GM23248 (cell line): Measurements from ENCODE around the gene EHMT2. TPM values are rescaled to one million over a fixed set of nuclear protein-coding genes. Genes with fewer than 3 reads are reported as not detected.
"Not testable (repeated sequence)": the region's sequence is repeated elsewhere in the genome, so short reads cannot be mapped to it uniquely, and the experiment has no call there.

ENCODE experiments used
- DNase-seq: peaks from one replicate; pipeline ENCODE4 v3.0.0-alpha.2; 2015
- H2AFZ ChIP-seq: fragments of 200-600 bp; sonication (generic); 2 replicates; pipeline ENCODE4 v1.6.1; 2016; ENCODE audit warnings: antibody characterized with exemption
- H3F3A ChIP-seq: fragments of 200-600 bp; sonication (generic); 2 replicates; pipeline ENCODE4 v1.6.1; 2016; ENCODE audit warnings: mild to moderate bottlenecking, antibody characterized with exemption, mixed run types; ENCODE audit not compliant: insufficient read depth
- H3K27ac ChIP-seq: fragments of 200-600 bp; sonication (generic); 2 replicates; pipeline ENCODE4 v1.5.1; 2016; ENCODE audit warnings: mild to moderate bottlenecking
- H3K27me3 ChIP-seq: fragments of 200-600 bp; sonication (generic); replicated peaks from 2 replicates; pipeline ENCODE4 v1.6.1; 2016; ENCODE audit warnings: mild to moderate bottlenecking; ENCODE audit not compliant: insufficient read depth
- H3K36me3 ChIP-seq: fragments of 200-600 bp; sonication (generic); 2 replicates; pipeline ENCODE4 v1.6.1; 2016; ENCODE audit warnings: low read depth, mild to moderate bottlenecking
- H3K4me1 ChIP-seq: fragments of 200-600 bp; sonication (generic); 2 replicates; pipeline ENCODE4 v1.6.1; 2016; ENCODE audit warnings: mild to moderate bottlenecking; ENCODE audit not compliant: insufficient read depth
- H3K4me2 ChIP-seq: fragments of 200-600 bp; sonication (generic); one replicate; pipeline ENCODE4 v1.6.1; 2016; ENCODE audit warnings: mild to moderate bottlenecking; ENCODE audit not compliant: unreplicated experiment
- H3K4me3 ChIP-seq: fragments of 200-600 bp; sonication (generic); 2 replicates; pipeline ENCODE4 v1.5.1; 2016; ENCODE audit warnings: mild to moderate bottlenecking
- H3K79me2 ChIP-seq: fragments of 200-600 bp; sonication (generic); 2 replicates; pipeline ENCODE4 v1.6.1; 2016; ENCODE audit warnings: mild to moderate bottlenecking; ENCODE audit not compliant: insufficient read depth
- H3K9ac ChIP-seq: fragments of 200-600 bp; sonication (generic); 2 replicates; pipeline ENCODE4 v1.6.1; 2016; ENCODE audit warnings: mild to moderate bottlenecking
- H3K9me2 ChIP-seq: fragments of 200-600 bp; sonication (generic); 2 replicates; pipeline ENCODE4 v1.6.1; 2016; ENCODE audit warnings: mixed run types, mild to moderate bottlenecking, moderate library complexity; ENCODE audit not compliant: insufficient read depth
- H3K9me3 ChIP-seq: fragments of 200-600 bp; sonication (generic); one replicate; pipeline ENCODE4 v1.6.1; 2017; ENCODE audit warnings: low read depth
- H4K20me1 ChIP-seq: fragments of 200-600 bp; sonication (generic); 2 replicates; pipeline ENCODE4 v1.6.0; 2016; ENCODE audit not compliant: insufficient read depth
- EZH2 ChIP-seq: fragments of 200-600 bp; sonication (generic); IDR thresholded peaks from 2 replicates; pipeline ENCODE4 v1.6.1; 2018; ENCODE audit warnings: antibody characterized with exemption, mild to moderate bottlenecking; ENCODE audit not compliant: insufficient read depth, poor library complexity, severe bottlenecking
- EZH2phosphoT487 ChIP-seq: fragments of 200-600 bp; sonication (generic); IDR thresholded peaks from 2 replicates; pipeline ENCODE4 v1.6.1; 2018; ENCODE audit warnings: antibody characterized with exemption, moderate library complexity, mild to moderate bottlenecking, low read depth; ENCODE audit not compliant: insufficient read depth
- WGBS, 2 experiments: methylation state at CpG; one replicate each; pipeline ENCODE4 v1.1.6; 2015 to 2017; ENCODE audit warnings: low lambda C conversion rate in 2 of 2, low coverage in 1 of 2; ENCODE audit errors: missing lambda C conversion rate in 2 of 2; 5-methylcytosine and 5-hydroxymethylcytosine counted together
- in situ Hi-C: fragments of 300-500 bp; cut with MboI; formaldehyde crosslinking; loops from 2 replicates; pipeline ENCODE4 v1.15.0; 2020
- polyA plus RNA-seq: library from polyadenylated mRNA; unstranded; fragments of >200 nt; fragmentation: Nextera tagmentation; extraction: Ambion mirVana; gene quantifications from 2 replicates; pipeline ENCODE4 v1.2.1, GENCODE V29; 2016
- total RNA-seq: library from RNA; depleted of rRNA; stranded (reverse); fragments of >200 nt; shearing (Covaris generic); gene quantifications from 2 replicates; pipeline ENCODE4 v1.2.3, GENCODE V29; 2014

The EHMT2 gene
- total and polyA plus RNA-seq, 2 experiments from 2014 or later, result 27.5 to 41.5 TPM

DNA sequence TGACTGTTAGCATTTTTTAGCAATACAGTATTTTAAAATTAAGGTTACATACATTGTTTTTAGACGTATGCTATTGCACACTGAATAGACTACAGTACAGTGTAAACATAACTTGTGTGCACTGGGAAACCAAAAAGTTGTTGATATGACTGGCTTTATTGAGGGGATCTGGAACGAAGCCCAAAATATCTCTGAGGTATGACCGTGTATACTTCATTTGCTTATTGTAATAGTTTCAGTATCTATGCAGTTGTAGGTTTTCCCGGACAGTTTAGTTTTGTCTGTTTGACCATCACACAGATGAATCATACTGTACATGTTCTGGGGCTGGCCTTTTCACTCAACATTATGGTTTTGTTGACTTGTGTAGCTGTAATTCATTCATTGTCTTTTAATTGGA is 11.3 kb upstream of the EHMT2 start:
- Histone ChIP-seq H3K79me2 (no peaks in the 10 kb centered on the region), H3K9me2 (no peaks in the 10 kb centered on the region), H3K36me3 (no peaks in the 10 kb centered on the region), H3K27me3 (no peaks in the 10 kb centered on the region), H3K4me3 (no peak overlapping the region), H4K20me1 (no peaks in the 10 kb centered on the region), H3K27ac (peak overlapping the region; percentile 95), H3K9me3 (no peaks in the 10 kb centered on the region), H3F3A (peaks cover 16% of the 10 kb centered on the region), H3K4me1 (peaks cover 43% of the 10 kb centered on the region), H2AFZ (no peak overlapping the region), H3K4me2 (no peak overlapping the region), H3K9ac (no peak overlapping the region)
- TF ChIP-seq EZH2 (no peak), EZH2phosphoT487 (no peak)
- in situ Hi-C loops, result no loop called here
- 40 to 52% methylated on average over 4 of the region's 4 CpGs for WGBS, 2 experiments
- peak; percentile 68 for DNase-seq

DNA sequence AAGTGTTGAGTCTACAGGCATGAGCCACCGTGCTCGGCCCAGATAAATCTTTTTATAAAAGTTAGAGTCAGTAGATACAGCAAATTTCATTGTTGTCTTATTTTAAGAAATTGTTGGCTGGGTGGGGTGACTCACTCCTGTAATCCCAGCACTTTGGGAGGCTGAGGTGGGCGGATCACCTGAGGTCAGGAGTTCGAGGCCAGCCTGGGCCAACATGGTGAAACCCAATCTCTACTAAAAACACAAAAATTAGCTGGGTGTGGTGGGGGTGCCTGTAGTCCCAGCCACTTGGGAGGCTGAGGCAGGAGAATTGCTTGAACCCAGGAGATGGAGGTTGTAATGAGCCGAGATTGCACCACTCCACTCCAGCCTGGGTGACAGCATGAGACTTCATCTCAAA is 10.8 kb upstream of the EHMT2 start:
- not testable (repeated sequence) for H2AFZ ChIP-seq, H3K4me2 ChIP-seq
- peak overlapping the region; percentile 95 for H3K27ac ChIP-seq

DNA sequence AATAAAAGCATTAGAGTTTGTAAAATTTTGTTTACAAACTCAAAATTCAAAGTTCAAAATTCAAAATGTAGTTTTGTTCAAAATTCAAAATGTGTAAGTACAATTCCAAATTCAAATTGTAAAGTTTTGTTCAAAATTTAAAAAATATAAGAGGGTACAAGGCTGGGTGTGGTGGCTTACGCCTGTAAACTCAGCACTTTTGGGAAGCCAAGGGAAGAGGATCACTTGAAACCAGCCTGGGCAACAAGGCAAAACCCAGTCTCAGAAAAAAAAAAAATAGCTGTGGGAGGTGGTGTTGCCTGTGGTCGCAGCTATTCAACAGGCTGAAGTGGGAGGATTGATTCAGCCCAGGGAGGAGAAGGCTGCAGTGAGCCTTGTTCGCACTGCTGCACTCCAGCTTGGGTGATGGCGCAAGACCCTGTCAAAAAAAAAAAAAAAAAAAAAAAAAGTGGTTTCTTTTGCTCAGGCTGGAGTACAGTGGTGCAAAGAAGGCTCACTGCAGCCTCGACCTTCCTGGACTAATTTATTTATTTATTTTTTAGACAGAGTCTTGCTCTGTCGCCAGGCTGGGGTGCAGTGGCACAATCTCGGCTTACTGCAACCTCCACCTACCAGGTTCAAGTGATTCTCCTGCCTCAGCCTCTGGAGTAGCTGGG is 9.8 kb upstream of the EHMT2 start:
- Histone ChIP-seq H3K27ac (0 out of 2 replicates have a peak overlapping the region, but pooled peaks have one; percentile 31), H3K9ac (no peak overlapping the region), H3K36me3 (no peaks in the 10 kb centered on the region), H3F3A (peaks cover 25% of the 10 kb centered on the region), H3K79me2 (no peaks in the 10 kb centered on the region), H3K4me1 (peaks cover 49% of the 10 kb centered on the region), H2AFZ (no peak overlapping the region), H3K4me3 (no peak overlapping the region), H3K9me2 (no peaks in the 10 kb centered on the region), H3K27me3 (no peaks in the 10 kb centered on the region), H3K9me3 (no peaks in the 10 kb centered on the region), H3K4me2 (no peak overlapping the region), H4K20me1 (no peaks in the 10 kb centered on the region)
- peak; percentile 87 for DNase-seq
- in situ Hi-C loops, result no loop called here
- TF ChIP-seq EZH2phosphoT487, result no peak
- no peak for TF ChIP-seq EZH2
- 26% methylated on average over 7 of the region's 7 CpGs for WGBS, 2 experiments

More for the DNA sequence above, 10.8 kb upstream of the EHMT2 start:
- peak; percentile 24 for DNase-seq
- H3K9me3 ChIP-seq, H3K9me2 ChIP-seq, H3K79me2 ChIP-seq, H3K27me3 ChIP-seq, H3K9ac ChIP-seq, H3K36me3 ChIP-seq, H3K4me3 ChIP-seq, in situ Hi-C loops, H4K20me1 ChIP-seq: not testable (repeated sequence)
- peaks cover 43% of the 10 kb centered on the region for H3K4me1 ChIP-seq
- peaks cover 16% of the 10 kb centered on the region for H3F3A ChIP-seq
- 93 to 94% methylated on average over 5 of the region's 5 CpGs for WGBS, 2 experiments

DNA sequence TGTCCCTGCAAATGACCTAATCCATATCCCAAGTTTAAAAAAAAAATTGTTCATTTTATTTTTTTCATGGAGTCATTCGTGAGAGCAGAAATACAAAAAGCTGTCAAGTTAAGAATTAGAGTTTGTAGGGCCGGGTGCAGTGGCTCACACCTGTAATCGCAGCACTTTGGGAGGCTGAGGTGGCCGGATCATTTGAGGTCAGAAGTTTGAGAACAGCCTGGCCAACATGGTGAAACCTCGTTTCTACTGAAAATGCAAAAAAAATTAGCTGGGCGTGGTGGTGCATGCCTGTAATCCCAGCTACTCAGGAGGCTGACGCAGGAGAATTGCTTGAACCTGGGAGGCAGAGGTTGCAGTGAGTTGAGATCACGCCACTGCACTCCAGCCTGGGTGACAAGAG is 9.2 kb upstream of the EHMT2 start:
- H3K4me2 ChIP-seq, H2AFZ ChIP-seq, H3K9ac ChIP-seq, H3K79me2 ChIP-seq, H3K27me3 ChIP-seq, H3K27ac ChIP-seq, H3K4me3 ChIP-seq, H3K9me2 ChIP-seq, H3K9me3 ChIP-seq, H4K20me1 ChIP-seq, DNase-seq, H3K36me3 ChIP-seq, in situ Hi-C loops: not testable (repeated sequence)
- Histone ChIP-seq H3K4me1 (peaks cover 44% of the 10 kb centered on the region), H3F3A (peaks cover 25% of the 10 kb centered on the region)
- 79% methylated on average over 8 of the region's 8 CpGs for WGBS, 2 experiments

DNA sequence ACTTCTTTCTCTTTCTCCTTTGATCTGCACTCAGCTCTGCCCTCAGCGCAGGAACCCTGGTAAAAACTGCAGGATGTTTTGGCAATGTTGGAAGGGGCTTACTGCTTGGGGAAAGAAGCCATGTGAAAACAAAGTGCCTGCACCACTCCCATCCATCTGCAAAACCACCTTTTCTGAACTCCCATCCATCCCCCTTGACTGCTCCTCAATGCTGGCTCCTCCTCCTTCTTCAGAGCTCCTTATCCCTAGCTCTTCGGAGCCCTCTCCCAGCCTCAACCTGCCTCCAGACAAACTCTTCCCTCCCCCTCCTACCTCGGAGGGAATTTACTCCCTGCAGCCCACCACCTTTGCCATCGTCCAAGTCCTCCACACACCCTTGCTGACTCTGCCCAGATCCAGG is 8.6 kb upstream of the EHMT2 start:
- in situ Hi-C loops, result no loop called here
- H4K20me1 ChIP-seq, result no peaks in the 10 kb centered on the region
- no peak overlapping the region for H3K4me2 ChIP-seq
- no peak overlapping the region for H3K9ac ChIP-seq
- H3K79me2 ChIP-seq, result no peaks in the 10 kb centered on the region
- no peak overlapping the region for H2AFZ ChIP-seq
- H3F3A ChIP-seq, result peaks cover 25% of the 10 kb centered on the region
- H3K9me3 ChIP-seq, result no peaks in the 10 kb centered on the region
- 38 to 41% methylated on average over 4 of the region's 4 CpGs for WGBS, 2 experiments
- DNase-seq, result no peak
- no peaks in the 10 kb centered on the region for H3K27me3 ChIP-seq
- H3K4me3 ChIP-seq, result no peak overlapping the region
- no peaks in the 10 kb centered on the region for H3K36me3 ChIP-seq
- H3K27ac ChIP-seq, result no peak overlapping the region
- TF ChIP-seq EZH2 (no peak), EZH2phosphoT487 (no peak)
- no peaks in the 10 kb centered on the region for H3K9me2 ChIP-seq
- peaks cover 41% of the 10 kb centered on the region for H3K4me1 ChIP-seq
